CD8-positive, alpha-beta memory T cell (primary cell): ENCODE measurements around the gene ERAP2. TPM values are rescaled to one million over a fixed set of nuclear protein-coding genes. Genes with fewer than 3 reads are reported as not detected.

Experiments
- CTCF ChIA-PET: fragments of 350-600 bp; sonication (Branson Sonifier 250); formaldehyde crosslinking; loops from one replicate; lab custom pipeline; 2021; ENCODE audit warnings: antibody characterized with exemption; lab: Charles Lee
- POLR2A ChIA-PET: fragments of 350-600 bp; sonication (Branson Sonifier 250); formaldehyde crosslinking; loops from one replicate; lab custom pipeline; 2021; ENCODE audit warnings: antibody characterized with exemption; lab: Charles Lee
- DNase-seq, 5 donors: peaks; one replicate each; pipeline versions ENCODE4 v3.0.0 to v3.0.0-alpha.2; 2020 to 2022; ENCODE audit warnings: mixed read lengths in 1 of 5
- H3K27ac ChIP-seq: one replicate; pipeline ENCODE4 v1.7.0; 2013; ENCODE audit warnings: low read depth, mild to moderate bottlenecking, low read length, moderate library complexity
- H3K27me3 ChIP-seq: 2 replicates; pipeline ENCODE4 v1.7.0; 2013; ENCODE audit warnings: low read length, mild to moderate bottlenecking; ENCODE audit not compliant: insufficient read depth, poor library complexity, severe bottlenecking
- H3K36me3 ChIP-seq: 2 replicates; pipeline ENCODE4 v1.7.0; 2013; ENCODE audit warnings: mild to moderate bottlenecking, low read length, moderate library complexity; ENCODE audit not compliant: insufficient read depth
- H3K4me1 ChIP-seq: 2 replicates; pipeline ENCODE4 v1.7.0; 2013; ENCODE audit warnings: mild to moderate bottlenecking, low read length, moderate library complexity; ENCODE audit not compliant: insufficient read depth
- H3K4me3 ChIP-seq: 2 replicates; pipeline ENCODE4 v1.7.0; 2013; ENCODE audit warnings: mild to moderate bottlenecking, low read length
- H3K9me3 ChIP-seq: 2 replicates; pipeline ENCODE4 v1.7.0; 2013; ENCODE audit warnings: mild to moderate bottlenecking, low read length
- H3K27ac Mint-ChIP-seq, 8 donors: one replicate each; pipeline ENCODE4 v1.8.0; 2020 to 2021; ENCODE audit warnings: mixed read lengths in 8 of 8, mild to moderate bottlenecking in 6 of 8, inconsistent platforms in 3 of 8, moderate library complexity in 3 of 8
- H3K27me3 Mint-ChIP-seq, 2 donors: one replicate each; pipeline ENCODE4 v1.8.0; 2020 to 2021; ENCODE audit warnings: mixed read lengths in 2 of 2, mild to moderate bottlenecking in 1 of 2, moderate library complexity in 1 of 2
- H3K36me3 Mint-ChIP-seq, 3 donors: one replicate each; pipeline ENCODE4 v1.8.0; 2020 to 2021; ENCODE audit warnings: mixed read lengths in 3 of 3, inconsistent platforms in 1 of 3, mild to moderate bottlenecking in 1 of 3
- H3K4me1 Mint-ChIP-seq, 3 donors: one replicate each; pipeline ENCODE4 v1.8.0; 2020 to 2021; ENCODE audit warnings: mixed read lengths in 3 of 3, inconsistent platforms in 1 of 3, mild to moderate bottlenecking in 1 of 3
- H3K4me3 Mint-ChIP-seq, 7 donors: one replicate each; pipeline ENCODE4 v1.8.0; 2020 to 2021; ENCODE audit warnings: mixed read lengths in 7 of 7, mild to moderate bottlenecking in 6 of 7, moderate library complexity in 4 of 7, inconsistent platforms in 2 of 7
- H3K9me3 Mint-ChIP-seq, 5 donors: one replicate each; pipeline ENCODE4 v1.8.0; 2020 to 2022; ENCODE audit warnings: mixed read lengths in 5 of 5, mild to moderate bottlenecking in 3 of 5, moderate library complexity in 2 of 5, inconsistent platforms in 1 of 5
- polyA plus RNA-seq: library from polyadenylated mRNA; unstranded; fragments of 300-500 nt; fragmentation: Illumina TruSeq; gene quantifications from one replicate; pipeline ENCODE4 v1.2.3, GENCODE V29; 2021
- total RNA-seq, 2 experiments: library from RNA; stranded (reverse); gene quantifications; one replicate each; pipeline ENCODE4 v1.2.3, GENCODE V29; 2021

Gene ERAP2
- total RNA-seq = 10 to 100 TPM; 37.0 to 41.4 TPM
- 128 TPM for polyA plus RNA-seq

GRCh38 chr5:96876292-96876850 is at the start of gene ERAP2:
ERAP2 (plus strand) TSS chr5:96876500; CDS start chr5:96879686, 3,186 bp downstream.
- Mint-ChIP-seq H3K4me3 (peak within 1 kb of the TSS; percentile 87 to 97 (median 94)), H3K9me3 (no peaks in the 10 kb centered on the region), H3K27ac (peak within 1 kb of the TSS; percentile 89 to 99 (median 97)), H3K27me3 (no peaks in the 10 kb centered on the region), H3K4me1 (peaks cover 47 to 75% (median 62%) of the 10 kb centered on the region in 3 donors), H3K36me3 (peaks cover 13 to 35% (median 18%) of the 10 kb centered on the region in 3 donors)
- ChIA-PET CTCF (interaction anchor here (0.6 to 1.8 kb wide), 7 partner anchors 9 to 304 kb away, joined by 3 to 5 read pairs (median 4); partner anchors contain the start of gene ERAP1), POLR2A (interaction anchor here (0.5 to 2.7 kb wide), 9 partner anchors 9 to 169 kb away, joined by 3 to 22 read pairs (median 4); partner anchors contain the start of genes ERAP1 and LNPEP)
- Histone ChIP-seq H3K4me1 (peaks cover 57% of the 10 kb centered on the region), H3K9me3 (no peaks in the 10 kb centered on the region), H3K27me3 (no peaks in the 10 kb centered on the region), H3K4me3 (peak within 1 kb of the TSS; percentile 74), H3K36me3 (peaks cover 15% of the 10 kb centered on the region), H3K27ac (peak within 1 kb of the TSS; percentile 72)
- DNase-seq = peak in 2 of 5 donors; percentile 60 to 67

GRCh38 chr5:96829297-96829696 is 47.0 kb upstream of the ERAP2 start:
- H3K27ac ChIP-seq = no peak overlapping the region
- no peaks in the 10 kb centered on the region for H3K27me3 ChIP-seq
- no peak for DNase-seq
- no peaks in the 10 kb centered on the region for H3K36me3 ChIP-seq
- H3K4me1 Mint-ChIP-seq = peaks cover 0 to 2% (median 0%) of the 10 kb centered on the region in 3 donors
- H3K27me3 Mint-ChIP-seq = peaks cover 0 to 2% of the 10 kb centered on the region in 2 donors
- no peak overlapping the region for H3K4me3 Mint-ChIP-seq
- POLR2A ChIA-PET = interaction anchor here (0.6 kb wide), 1 partner anchor 548 kb away, joined by 8 read pairs; no protein-coding TSS in a partner anchor
- no peaks in the 10 kb centered on the region for H3K9me3 Mint-ChIP-seq
- no peak overlapping the region for H3K27ac Mint-ChIP-seq
- H3K4me1 ChIP-seq = no peaks in the 10 kb centered on the region
- H3K9me3 ChIP-seq = no peaks in the 10 kb centered on the region
- H3K4me3 ChIP-seq = no peak overlapping the region
- CTCF ChIA-PET = no interaction called here
- H3K36me3 Mint-ChIP-seq = no peaks in the 10 kb centered on the region

- Mint-ChIP-seq H3K4me3 (no peak overlapping the region), H3K36me3 (no peaks in the 10 kb centered on the region), H3K9me3 (no peaks in the 10 kb centered on the region), H3K27ac (no peak overlapping the region), H3K27me3 (peaks cover 0 to 2% of the 10 kb centered on the region in 2 donors), H3K4me1 (peaks cover 0 to 3% (median 0%) of the 10 kb centered on the region in 3 donors)
- Histone ChIP-seq H3K27ac (no peak overlapping the region), H3K27me3 (no peaks in the 10 kb centered on the region), H3K36me3 (no peaks in the 10 kb centered on the region), H3K4me3 (no peak overlapping the region), H3K4me1 (no peaks in the 10 kb centered on the region), H3K9me3 (no peaks in the 10 kb centered on the region)
- DNase-seq = no peak
- CTCF ChIA-PET = no interaction called here
- POLR2A ChIA-PET = interaction anchor here (0.7 kb wide), 1 partner anchor 18 kb away, joined by 4 read pairs; no protein-coding TSS in a partner anchor
Measured at GRCh38 chr5:96834016-96834415, 42.3 kb upstream of the ERAP2 start.

GRCh38 chr5:96835791-96836191 is 40.5 kb upstream of the ERAP2 start:
- no peak for DNase-seq
- peaks cover 0 to 3% (median 0%) of the 10 kb centered on the region in 3 donors for H3K4me1 Mint-ChIP-seq
- POLR2A ChIA-PET = no interaction called here
- H3K36me3 ChIP-seq = no peaks in the 10 kb centered on the region
- H3K4me3 ChIP-seq = no peak overlapping the region
- H3K27me3 Mint-ChIP-seq = peaks cover 0 to 2% of the 10 kb centered on the region in 2 donors
- peak overlapping the region in 1 of 8 donors; percentile 33 for H3K27ac Mint-ChIP-seq
- no peaks in the 10 kb centered on the region for H3K9me3 ChIP-seq
- H3K9me3 Mint-ChIP-seq = no peaks in the 10 kb centered on the region
- H3K4me1 ChIP-seq = no peaks in the 10 kb centered on the region
- CTCF ChIA-PET = interaction anchor here (1.3 kb wide), 1 partner anchor 9 kb away, joined by 4 read pairs; no protein-coding TSS in a partner anchor
- no peaks in the 10 kb centered on the region for H3K36me3 Mint-ChIP-seq
- no peak overlapping the region for H3K27ac ChIP-seq
- no peaks in the 10 kb centered on the region for H3K27me3 ChIP-seq
- H3K4me3 Mint-ChIP-seq = no peak overlapping the region

GRCh38 chr5:96836817-96837216 is 39.5 kb upstream of the ERAP2 start:
- no peak overlapping the region for H3K27ac Mint-ChIP-seq
- H3K9me3 Mint-ChIP-seq = no peaks in the 10 kb centered on the region
- Histone ChIP-seq H3K27me3 (no peaks in the 10 kb centered on the region), H3K27ac (no peak overlapping the region), H3K36me3 (no peaks in the 10 kb centered on the region), H3K4me3 (no peak overlapping the region), H3K4me1 (no peaks in the 10 kb centered on the region), H3K9me3 (no peaks in the 10 kb centered on the region)
- peaks cover 0 to 3% (median 0%) of the 10 kb centered on the region in 3 donors for H3K4me1 Mint-ChIP-seq
- CTCF ChIA-PET = no interaction called here
- no peaks in the 10 kb centered on the region for H3K36me3 Mint-ChIP-seq
- POLR2A ChIA-PET = no interaction called here
- peaks cover 0 to 2% of the 10 kb centered on the region in 2 donors for H3K27me3 Mint-ChIP-seq
- no peak for DNase-seq
- H3K4me3 Mint-ChIP-seq = no peak overlapping the region

GRCh38 chr5:96837303-96837702 is 39.0 kb upstream of the ERAP2 start:
- Mint-ChIP-seq H3K4me1 (peaks cover 0 to 3% (median 0%) of the 10 kb centered on the region in 3 donors), H3K4me3 (no peak overlapping the region), H3K36me3 (no peaks in the 10 kb centered on the region), H3K9me3 (no peaks in the 10 kb centered on the region), H3K27me3 (peaks cover 0 to 2% of the 10 kb centered on the region in 2 donors), H3K27ac (no peak overlapping the region)
- no peak for DNase-seq
- ChIA-PET POLR2A (no interaction called here), CTCF (no interaction called here)
- Histone ChIP-seq H3K36me3 (no peaks in the 10 kb centered on the region), H3K4me1 (no peaks in the 10 kb centered on the region), H3K4me3 (no peak overlapping the region), H3K27ac (no peak overlapping the region), H3K9me3 (no peaks in the 10 kb centered on the region), H3K27me3 (no peaks in the 10 kb centered on the region)

- Histone ChIP-seq H3K27ac (no peak overlapping the region), H3K4me1 (no peaks in the 10 kb centered on the region), H3K36me3 (no peaks in the 10 kb centered on the region), H3K27me3 (no peaks in the 10 kb centered on the region), H3K4me3 (no peak overlapping the region), H3K9me3 (no peaks in the 10 kb centered on the region)
- Mint-ChIP-seq H3K27ac (no peak overlapping the region), H3K27me3 (peaks cover 0 to 2% of the 10 kb centered on the region in 2 donors), H3K36me3 (no peaks in the 10 kb centered on the region), H3K4me1 (peaks cover 2 to 8% (median 7%) of the 10 kb centered on the region in 3 donors), H3K4me3 (peak overlapping the region in 1 of 7 donors; percentile 5), H3K9me3 (no peaks in the 10 kb centered on the region)
- no peak for DNase-seq
- POLR2A ChIA-PET = no interaction called here
- CTCF ChIA-PET = interaction anchor here (1.2 kb wide), 1 partner anchor 30 kb away, joined by 3 read pairs; no protein-coding TSS in a partner anchor
Measured at GRCh38 chr5:96838201-96839070, 37.9 kb upstream of the ERAP2 start.
